PC-9 (cell line): ENCODE results near the gene TBC1D3B.
"Not testable (repeated sequence)": the region's sequence is repeated elsewhere in the genome, so short reads cannot be mapped to it uniquely, and the experiment has no call there.

Experiments used
- CTCF ChIP-seq: fragments of 200-600 bp; sonication (generic); conservative IDR thresholded peaks from 2 replicates; pipeline ENCODE4 v1.6.1; 2017; ENCODE audit warnings: mixed run types, antibody characterized with exemption, mild to moderate bottlenecking, moderate library complexity
- EZH2 ChIP-seq: fragments of 200-600 bp; sonication (generic); IDR thresholded peaks from 2 replicates; pipeline ENCODE4 v1.8.0; 2017; ENCODE audit warnings: antibody characterized with exemption, low read depth

GRCh38 chr17:36194832-36195433 lies 18.5 kb upstream of the TBC1D3B start:
- TF ChIP-seq CTCF, EZH2: not testable (repeated sequence)
